Trophoblast cell (in vitro differentiated cells and primary cell): ENCODE results near the gene ZPBP.

Experiments
- DNase-seq, 2 donors: peaks; one replicate each; pipeline ENCODE4 v3.0.0-alpha.2; 2016
- H2AFZ ChIP-seq: 2 replicates; pipeline ENCODE4 v1.6.1; 2013; ENCODE audit warnings: low read length, moderate library complexity, mild to moderate bottlenecking; ENCODE audit not compliant: insufficient read depth, poor library complexity
- H2AK5ac ChIP-seq: 2 replicates; pipeline ENCODE4 v1.6.1; 2013; ENCODE audit warnings: mild to moderate bottlenecking, low read length
- H2BK120ac ChIP-seq: 2 replicates; pipeline ENCODE4 v1.6.1; 2013; ENCODE audit warnings: low read length, mild to moderate bottlenecking, moderate library complexity; ENCODE audit not compliant: insufficient read depth, poor library complexity
- H2BK12ac ChIP-seq: 2 replicates; pipeline ENCODE4 v1.6.1; 2013; ENCODE audit warnings: mild to moderate bottlenecking, low read length, moderate library complexity
- H2BK5ac ChIP-seq: 2 replicates; pipeline ENCODE4 v1.6.1; 2013; ENCODE audit warnings: low read length, low read depth, moderate library complexity, mild to moderate bottlenecking; ENCODE audit not compliant: poor library complexity
- H3K14ac ChIP-seq: 2 replicates; pipeline ENCODE4 v1.6.1; 2013; ENCODE audit warnings: mild to moderate bottlenecking, low read length
- H3K18ac ChIP-seq: 2 replicates; pipeline ENCODE4 v1.6.1; 2013; ENCODE audit warnings: mild to moderate bottlenecking, low read length
- H3K23ac ChIP-seq: 2 replicates; pipeline ENCODE4 v1.6.1; 2013; ENCODE audit warnings: low read length
- H3K27ac ChIP-seq: 2 replicates; pipeline ENCODE4 v1.5.1; 2013; ENCODE audit warnings: low read depth, mild to moderate bottlenecking, inconsistent platforms, low read length, moderate library complexity
- H3K27me3 ChIP-seq: 2 replicates; pipeline ENCODE4 v1.6.1; 2013; ENCODE audit warnings: inconsistent platforms, mild to moderate bottlenecking, low read length, moderate library complexity; ENCODE audit not compliant: insufficient read depth
- H3K36me3 ChIP-seq, 2 experiments: 1 replicate in 1 of 2; 2 replicates in 1 of 2; pipeline ENCODE4 v1.6.1; 2013; ENCODE audit warnings: low read length in 2 of 2, mild to moderate bottlenecking in 2 of 2, moderate library complexity in 1 of 2; ENCODE audit not compliant: insufficient read depth in 2 of 2, control insufficient read depth in 1 of 2
- H3K4ac ChIP-seq: 2 replicates; pipeline ENCODE4 v1.6.1; 2013; ENCODE audit warnings: low read depth, mild to moderate bottlenecking, low read length, moderate library complexity
- H3K4me1 ChIP-seq, 2 experiments: 1 replicate in 1 of 2; 2 replicates in 1 of 2; pipeline ENCODE4 v1.6.1; 2013; ENCODE audit warnings: low read length in 2 of 2, mild to moderate bottlenecking in 2 of 2, moderate library complexity in 1 of 2; ENCODE audit not compliant: insufficient read depth in 2 of 2, control insufficient read depth in 1 of 2
- H3K4me2 ChIP-seq: 2 replicates; pipeline ENCODE4 v1.6.1; 2013; ENCODE audit warnings: inconsistent platforms, mild to moderate bottlenecking, low read length, moderate library complexity
- H3K4me3 ChIP-seq: 2 replicates; pipeline ENCODE4 v1.5.1; 2013; ENCODE audit warnings: mild to moderate bottlenecking, low read depth, low read length, inconsistent platforms
- H3K79me1 ChIP-seq: one replicate; pipeline ENCODE4 v1.6.1; 2013; ENCODE audit warnings: low read length
- H3K79me2 ChIP-seq: 2 replicates; pipeline ENCODE4 v1.6.1; 2013; ENCODE audit warnings: low read length, mild to moderate bottlenecking; ENCODE audit not compliant: control insufficient read depth, insufficient read depth, poor library complexity
- H3K9ac ChIP-seq: 2 replicates; pipeline ENCODE4 v1.6.1; 2013; ENCODE audit warnings: mild to moderate bottlenecking, low read length
- H3K9me3 ChIP-seq: 2 replicates; pipeline ENCODE4 v1.6.1; 2013; ENCODE audit warnings: low read depth, mild to moderate bottlenecking, control low read depth, inconsistent platforms, low read length; ENCODE audit not compliant: insufficient read depth
- H4K12ac ChIP-seq: 2 replicates; pipeline ENCODE4 v1.6.1; 2013; ENCODE audit warnings: low read depth, mild to moderate bottlenecking, low read length, moderate library complexity
- H4K8ac ChIP-seq: 2 replicates; pipeline ENCODE4 v1.6.1; 2013; ENCODE audit warnings: low read depth, mild to moderate bottlenecking, low read length, moderate library complexity
- H4K91ac ChIP-seq: one replicate; pipeline ENCODE4 v1.6.1; 2013; ENCODE audit warnings: low read depth, mild to moderate bottlenecking, low read length, moderate library complexity
- WGBS: extraction: QIAGEN DNeasy Blood & Tissue Kit; methylation state at CpG from one replicate; pipeline ENCODE4 v1.1.7; 2013; ENCODE audit warnings: missing lambda C conversion rate; ENCODE audit not compliant: insufficient read length, insufficient coverage; ENCODE audit errors: extremely low coverage; 5-methylcytosine and 5-hydroxymethylcytosine counted together

ZPBP gene

DNA sequence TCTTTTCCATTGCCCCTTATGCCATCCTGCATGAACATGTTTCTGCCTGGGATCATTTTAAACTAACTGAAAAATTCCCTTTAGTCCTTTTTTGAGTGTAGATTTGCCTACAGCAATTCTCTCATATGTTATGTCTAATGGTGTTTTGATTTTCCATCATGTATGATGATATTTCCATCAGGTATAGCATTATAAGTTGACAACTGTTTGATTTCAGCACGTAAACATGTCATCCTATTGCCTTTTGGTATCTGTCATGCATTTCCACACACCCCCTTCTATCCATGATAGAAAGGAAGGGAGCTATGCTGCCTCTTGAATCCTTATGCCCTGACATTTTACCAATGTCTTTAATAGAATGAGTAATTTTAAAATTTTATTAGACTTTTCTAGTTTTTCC is 116.8 kb downstream of the ZPBP start:
- no peak overlapping the region for H3K4ac ChIP-seq
- no peaks in the 10 kb centered on the region for H3K79me2 ChIP-seq
- H2BK5ac ChIP-seq, result no peak overlapping the region
- H3K27me3 ChIP-seq, result no peaks in the 10 kb centered on the region
- H3K23ac ChIP-seq, result no peak overlapping the region
- H3K9ac ChIP-seq, result no peak overlapping the region
- H2BK12ac ChIP-seq, result no peak overlapping the region
- no peak overlapping the region for H3K27ac ChIP-seq
- H4K8ac ChIP-seq, result no peak overlapping the region
- no peak overlapping the region for H2BK120ac ChIP-seq
- no peak overlapping the region for H3K18ac ChIP-seq
- H3K9me3 ChIP-seq, result no peaks in the 10 kb centered on the region
- no peak overlapping the region for H3K4me2 ChIP-seq
- H3K4me1 ChIP-seq, result no peaks in the 10 kb centered on the region
- H3K14ac ChIP-seq, result no peak overlapping the region
- H4K12ac ChIP-seq, result no peak overlapping the region
- no peaks in the 10 kb centered on the region for H3K36me3 ChIP-seq
- H4K91ac ChIP-seq, result no peak overlapping the region
- H3K79me1 ChIP-seq, result no peaks in the 10 kb centered on the region
- no peak for DNase-seq
- H2AK5ac ChIP-seq, result no peak overlapping the region
- no peak overlapping the region for H2AFZ ChIP-seq
- H3K4me3 ChIP-seq, result no peak overlapping the region
- no CpG with 5 or more reads among the region's 1 CpG for WGBS

DNA sequence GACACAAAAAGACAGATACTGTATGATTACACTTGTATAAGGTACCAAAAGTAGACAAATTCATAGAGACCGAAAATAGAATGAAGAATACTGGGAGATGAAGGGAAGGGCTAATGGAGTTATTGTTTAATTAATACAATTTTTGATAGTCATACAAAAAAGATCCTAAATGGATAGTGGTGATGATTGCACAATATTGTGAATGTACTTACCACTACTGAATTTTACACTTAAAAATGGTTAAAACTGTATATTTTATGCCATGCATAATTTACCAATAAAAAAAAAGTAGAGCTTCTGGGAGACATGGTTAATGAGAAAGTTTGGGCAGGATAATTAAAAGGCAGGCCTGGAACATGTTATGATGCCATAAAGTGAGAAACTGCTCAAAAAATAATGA is 119.0 kb downstream of the ZPBP start:
- Histone ChIP-seq H3K27ac (no peak overlapping the region), H3K14ac (no peak overlapping the region), H2BK5ac (no peak overlapping the region), H2BK12ac (no peak overlapping the region), H4K8ac (no peak overlapping the region), H3K4ac (no peak overlapping the region), H2BK120ac (no peak overlapping the region), H4K91ac (no peak overlapping the region), H2AK5ac (no peak overlapping the region), H3K23ac (no peak overlapping the region), H2AFZ (no peak overlapping the region), H3K36me3 (no peaks in the 10 kb centered on the region), H3K79me1 (no peaks in the 10 kb centered on the region), H3K79me2 (no peaks in the 10 kb centered on the region), H3K18ac (no peak overlapping the region), H3K4me3 (no peak overlapping the region), H3K4me1 (no peaks in the 10 kb centered on the region), H3K9ac (no peak overlapping the region), H4K12ac (no peak overlapping the region), H3K4me2 (no peak overlapping the region), H3K27me3 (no peaks in the 10 kb centered on the region), H3K9me3 (no peaks in the 10 kb centered on the region)
- no peak for DNase-seq
- no CpG with 5 or more reads among the region's 1 CpG for whole genome bisulfite sequencing

DNA sequence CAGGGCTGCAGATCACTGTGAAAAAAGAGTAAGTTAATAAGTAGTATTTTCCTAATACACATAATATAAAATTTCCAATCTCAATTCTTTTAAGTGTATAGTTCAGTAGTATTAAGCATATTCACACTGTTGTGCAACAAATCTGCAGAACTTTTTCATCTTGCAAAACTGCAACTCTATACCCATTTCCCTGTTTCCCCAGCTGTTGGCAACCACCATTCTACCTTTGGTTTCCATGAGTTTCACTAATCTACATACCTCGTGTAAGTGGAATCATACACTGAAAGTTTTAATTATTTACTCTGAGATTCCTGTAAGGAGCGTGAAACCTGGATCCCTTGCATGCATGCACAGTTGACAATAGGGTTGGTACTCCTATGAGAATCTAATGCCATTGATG is 155.4 kb downstream of the ZPBP start:
- H2BK120ac ChIP-seq, result no peak overlapping the region

DNA sequence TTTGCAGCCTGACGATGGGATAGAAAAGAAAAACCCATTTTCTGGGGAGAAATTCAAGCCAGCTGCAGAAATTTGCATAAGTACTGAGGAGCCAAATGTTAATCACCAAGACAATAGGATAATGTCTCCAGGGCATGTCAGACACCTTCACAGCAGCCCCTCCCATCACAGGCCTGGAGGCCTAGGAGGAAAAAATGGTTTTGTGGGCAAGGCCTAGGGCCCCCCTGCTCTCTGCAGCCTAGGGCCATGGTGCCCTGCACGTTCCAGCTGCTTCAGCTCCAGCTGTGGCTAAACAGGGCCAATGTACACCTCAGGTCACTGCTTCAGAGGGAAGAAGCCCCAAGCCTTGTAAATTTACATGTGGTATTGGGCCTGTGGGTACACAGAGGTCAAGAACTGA is 161.4 kb downstream of the ZPBP start:
- Histone ChIP-seq H2AK5ac (no peak overlapping the region), H3K27ac (no peak overlapping the region), H4K91ac (no peak overlapping the region), H3K4me3 (no peak overlapping the region), H3K4me2 (no peak overlapping the region), H2AFZ (no peak overlapping the region), H3K23ac (no peak overlapping the region), H3K4ac (no peak overlapping the region), H3K79me2 (no peaks in the 10 kb centered on the region), H3K4me1 (no peaks in the 10 kb centered on the region), H3K27me3 (no peaks in the 10 kb centered on the region), H4K8ac (no peak overlapping the region), H2BK120ac (no peak overlapping the region), H3K9ac (no peak overlapping the region), H2BK5ac (no peak overlapping the region), H3K9me3 (peaks cover 8% of the 10 kb centered on the region), H3K79me1 (no peaks in the 10 kb centered on the region), H3K36me3 (no peaks in the 10 kb centered on the region), H4K12ac (no peak overlapping the region), H3K18ac (no peak overlapping the region), H2BK12ac (no peak overlapping the region), H3K14ac (no peak overlapping the region)
- DNase-seq, result no peak
- no CpG with 5 or more reads among the region's 2 CpGs for WGBS

More for the DNA sequence above, 155.4 kb downstream of the ZPBP start:
- H3K14ac ChIP-seq, result no peak overlapping the region
- no CpG with 5 or more reads among the region's 2 CpGs for WGBS
- no peak overlapping the region for H3K23ac ChIP-seq
- H2BK12ac ChIP-seq, result no peak overlapping the region
- H3K79me1 ChIP-seq, result no peaks in the 10 kb centered on the region
- H3K9ac ChIP-seq, result no peak overlapping the region
- H3K79me2 ChIP-seq, result no peaks in the 10 kb centered on the region
- no peak overlapping the region for H3K4ac ChIP-seq
- H3K9me3 ChIP-seq, result no peaks in the 10 kb centered on the region
- no peak overlapping the region for H4K8ac ChIP-seq
- no peak overlapping the region for H4K12ac ChIP-seq
- no peak overlapping the region for H3K4me2 ChIP-seq
- H3K4me1 ChIP-seq, result no peaks in the 10 kb centered on the region
- no peak overlapping the region for H2BK5ac ChIP-seq
- H3K27ac ChIP-seq, result no peak overlapping the region
- no peak overlapping the region for H2AK5ac ChIP-seq
- no peaks in the 10 kb centered on the region for H3K27me3 ChIP-seq
- H3K36me3 ChIP-seq, result no peaks in the 10 kb centered on the region
- H3K18ac ChIP-seq, result no peak overlapping the region
- no peak overlapping the region for H4K91ac ChIP-seq
- H2AFZ ChIP-seq, result no peak overlapping the region
- no peak overlapping the region for H3K4me3 ChIP-seq
- no peak for DNase-seq
